DND-41 (cell line): Measurements from ENCODE around the gene GLCCI1.

Experiments
- ATAC-seq: fragments of 200-7000 bp; cut with Tn5 transposase; 3 replicates; pipeline ENCODE4 v1.9.1; 2021; ENCODE audit warnings: low read depth; ENCODE audit not compliant: insufficient read depth
- DNase-seq: peaks from one replicate; pipeline ENCODE4 v3.0.0-alpha.2; 2020
- H2AFZ ChIP-seq: 2 replicates; pipeline ENCODE4 v1.6.0; 2012; ENCODE audit warnings: low read depth, low read length
- H3K27ac ChIP-seq: 2 replicates; pipeline ENCODE4 v1.5.1; 2012; ENCODE audit warnings: low read length, inconsistent platforms
- H3K27me3 ChIP-seq: fragments of 200-600 bp; sonication (generic); 2 replicates; pipeline ENCODE4 v1.6.0; 2012; ENCODE audit warnings: low read length, mild to moderate bottlenecking, inconsistent platforms; ENCODE audit not compliant: insufficient read depth, poor library complexity
- H3K36me3 ChIP-seq: 2 replicates; pipeline ENCODE4 v1.5.1; 2012; ENCODE audit warnings: low read length, inconsistent platforms; ENCODE audit not compliant: insufficient read depth
- H3K4me1 ChIP-seq: 2 replicates; pipeline ENCODE4 v1.5.1; 2012; ENCODE audit warnings: mild to moderate bottlenecking, low read length; ENCODE audit not compliant: insufficient read depth
- H3K4me2 ChIP-seq: 2 replicates; pipeline ENCODE4 v1.6.0; 2012; ENCODE audit warnings: mild to moderate bottlenecking, moderate library complexity, low read length, inconsistent platforms; ENCODE audit not compliant: insufficient read depth
- H3K4me3 ChIP-seq, 2 experiments: fragments of 200-600 bp in 1 of 2; shearing (Covaris generic) in 1 of 2; 2 replicates each; pipeline ENCODE4 v1.5.1; 2012 to 2016; ENCODE audit warnings: inconsistent platforms in 2 of 2, low read length in 2 of 2, mild to moderate bottlenecking in 2 of 2, low read depth in 1 of 2, moderate library complexity in 1 of 2
- H3K79me2 ChIP-seq: 2 replicates; pipeline ENCODE4 v1.6.0; 2012; ENCODE audit warnings: low read length, inconsistent platforms; ENCODE audit not compliant: insufficient read depth
- H3K9ac ChIP-seq: 2 replicates; pipeline ENCODE4 v1.6.0; 2012; ENCODE audit warnings: low read depth, mild to moderate bottlenecking, inconsistent platforms, low read length, moderate library complexity
- H3K9me3 ChIP-seq: 2 replicates; pipeline ENCODE4 v1.5.1; 2012; ENCODE audit warnings: low read length, moderate library complexity, mild to moderate bottlenecking, inconsistent platforms; ENCODE audit not compliant: insufficient read depth, severe bottlenecking
- H4K20me1 ChIP-seq: 2 replicates; pipeline ENCODE4 v1.6.0; 2012; ENCODE audit warnings: low read length; ENCODE audit not compliant: insufficient read depth
- CTCF ChIP-seq: IDR thresholded peaks from 2 replicates; pipeline ENCODE4 v1.5.1; 2012; ENCODE audit warnings: borderline replicate concordance, low read length, moderate library complexity, mild to moderate bottlenecking; ENCODE audit not compliant: poor library complexity, severe bottlenecking; ENCODE audit errors: extremely low read depth
- EZH2 ChIP-seq: IDR thresholded peaks from 3 replicates; pipeline ENCODE4 v1.6.1; 2012; ENCODE audit warnings: borderline replicate concordance, low read depth, mild to moderate bottlenecking, moderate library complexity, low read length, inconsistent platforms; ENCODE audit not compliant: severe bottlenecking

GLCCI1 gene

DNA sequence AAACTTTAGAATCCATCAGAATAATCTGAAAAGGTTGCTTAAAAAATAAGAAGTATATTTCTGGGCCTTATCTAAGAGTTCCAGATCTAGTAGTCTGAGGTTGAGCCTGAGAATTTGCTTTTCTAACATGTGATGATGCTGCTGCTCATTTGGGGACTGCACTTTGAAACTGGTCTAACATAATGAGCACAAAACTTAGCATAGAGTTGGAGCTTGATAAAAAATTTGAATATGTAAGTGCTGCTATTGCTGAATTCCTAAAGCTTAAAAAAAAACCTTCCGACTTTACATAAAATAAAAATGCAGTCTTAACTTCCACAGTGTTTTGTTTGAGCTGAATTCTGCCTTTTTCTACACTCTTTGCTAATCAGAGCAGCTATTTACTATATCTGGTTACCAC lies 48.8 kb downstream of the GLCCI1 start:
- H3K79me2 ChIP-seq, result peaks cover 9% of the 10 kb centered on the region

DNA sequence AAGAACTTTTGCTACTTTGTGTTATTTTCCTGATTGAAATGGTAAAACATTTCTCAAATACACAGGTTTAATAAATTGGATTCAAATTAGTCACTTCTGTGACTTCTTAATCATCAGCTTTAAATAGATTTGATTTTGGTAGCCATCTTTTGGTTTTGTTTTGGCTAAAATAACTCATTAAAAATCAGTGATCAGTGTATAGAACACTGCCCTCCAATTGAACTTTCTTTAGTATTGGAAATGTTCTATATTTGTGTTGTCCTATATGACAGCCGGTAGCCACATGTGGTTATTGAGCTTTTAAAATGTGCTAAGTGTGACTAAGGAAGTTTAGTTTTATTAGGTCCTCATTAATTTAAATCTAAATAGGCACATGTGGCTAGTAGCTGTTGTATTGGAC lies 50.4 kb downstream of the GLCCI1 start:
- H3K36me3 ChIP-seq, result peaks cover 41% of the 10 kb centered on the region

More for the DNA sequence above, 48.8 kb downstream of the GLCCI1 start:
- Histone ChIP-seq H3K4me3 (no peak overlapping the region), H3K9ac (no peak overlapping the region), H3K27me3 (no peaks in the 10 kb centered on the region), H3K36me3 (peaks cover 25% of the 10 kb centered on the region), H3K4me2 (no peak overlapping the region), H2AFZ (no peak overlapping the region), H3K27ac (no peak overlapping the region), H3K9me3 (no peaks in the 10 kb centered on the region), H4K20me1 (no peaks in the 10 kb centered on the region), H3K4me1 (peaks cover 23% of the 10 kb centered on the region)
- TF ChIP-seq EZH2 (no peak), CTCF (no peak)
- ATAC-seq, result no peak
- DNase-seq, result no peak

DNA sequence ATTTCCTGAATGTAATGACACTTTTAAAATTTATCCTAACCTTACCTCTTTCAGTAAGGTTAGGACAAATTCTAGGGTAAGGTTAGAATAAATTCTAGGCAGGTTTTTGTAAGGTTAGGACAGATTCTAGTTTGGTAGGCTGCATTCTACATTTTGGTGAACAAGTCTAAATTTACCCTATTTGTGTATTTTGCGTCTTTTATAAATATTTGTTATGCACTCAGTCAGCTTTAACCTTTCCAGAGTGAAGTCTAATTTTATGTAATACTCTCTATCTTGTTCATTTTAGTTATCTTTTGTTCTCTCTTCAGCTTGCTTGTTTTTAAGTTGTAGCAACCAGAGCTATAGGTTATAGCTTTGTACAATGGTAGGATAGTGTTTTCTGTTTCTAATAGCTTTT lies 54.0 kb downstream of the GLCCI1 start:
- H3K27me3 ChIP-seq, result no peaks in the 10 kb centered on the region
- H3K27ac ChIP-seq, result no peak overlapping the region
- H3K9me3 ChIP-seq, result peaks cover 21% of the 10 kb centered on the region
- no peak overlapping the region for H3K9ac ChIP-seq
- no peak overlapping the region for H2AFZ ChIP-seq
- no peak for DNase-seq
- no peak for TF ChIP-seq EZH2
- no peak for TF ChIP-seq CTCF
- no peak overlapping the region for H3K4me2 ChIP-seq
- H4K20me1 ChIP-seq, result no peaks in the 10 kb centered on the region
- ATAC-seq, result no peak
- no peak overlapping the region for H3K4me3 ChIP-seq
- H3K4me1 ChIP-seq, result no peaks in the 10 kb centered on the region
- H3K36me3 ChIP-seq, result peaks cover 63% of the 10 kb centered on the region
- peaks cover 2% of the 10 kb centered on the region for H3K79me2 ChIP-seq

More for the DNA sequence above, 50.4 kb downstream of the GLCCI1 start:
- Histone ChIP-seq H3K27me3 (no peaks in the 10 kb centered on the region), H3K4me2 (no peak overlapping the region), H2AFZ (no peak overlapping the region), H3K27ac (no peak overlapping the region), H3K9me3 (peaks cover under 1% of the 10 kb centered on the region), H3K79me2 (peaks cover 7% of the 10 kb centered on the region), H4K20me1 (no peaks in the 10 kb centered on the region), H3K4me3 (no peak overlapping the region), H3K4me1 (peaks cover 20% of the 10 kb centered on the region), H3K9ac (no peak overlapping the region)
- TF ChIP-seq CTCF, result no peak
- TF ChIP-seq EZH2, result no peak
- ATAC-seq (no peak), DNase-seq (no peak)

DNA sequence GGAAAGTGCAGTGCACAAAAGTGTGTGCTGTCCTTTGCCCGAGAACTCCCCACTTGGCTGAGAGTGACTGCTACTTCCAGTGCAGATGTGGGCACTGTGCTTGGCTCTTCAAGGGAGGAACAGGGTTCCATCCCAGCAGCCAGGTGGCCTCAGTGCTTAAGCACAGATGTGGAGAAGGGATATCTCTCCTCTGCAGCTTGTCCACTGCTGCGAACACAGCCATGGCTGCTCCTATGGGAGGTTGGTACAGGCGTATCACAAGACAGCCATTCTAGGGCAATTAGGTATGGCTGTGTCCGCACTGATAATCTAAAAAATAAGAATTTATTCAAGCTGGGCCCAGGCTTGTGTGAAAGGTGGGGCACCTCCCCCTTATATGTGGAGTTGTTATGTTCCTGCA lies 66.6 kb downstream of the GLCCI1 start:
- Histone ChIP-seq H3K4me3 (no peak overlapping the region), H3K36me3 (peaks cover 37% of the 10 kb centered on the region), H3K4me2 (no peak overlapping the region), H3K9ac (no peak overlapping the region), H3K27me3 (no peaks in the 10 kb centered on the region), H2AFZ (no peak overlapping the region), H4K20me1 (no peaks in the 10 kb centered on the region), H3K4me1 (no peaks in the 10 kb centered on the region), H3K27ac (peak overlapping the region; percentile 30; the same call in 1 of the 2 replicates), H3K79me2 (no peaks in the 10 kb centered on the region), H3K9me3 (no peaks in the 10 kb centered on the region)
- TF ChIP-seq EZH2 (no peak), CTCF (no peak)
- ATAC-seq (0 out of 3 replicates have a peak, but pooled peaks have one; percentile 12), DNase-seq (no peak)
